ENCODE data around the gene SPRED1.

DNA sequence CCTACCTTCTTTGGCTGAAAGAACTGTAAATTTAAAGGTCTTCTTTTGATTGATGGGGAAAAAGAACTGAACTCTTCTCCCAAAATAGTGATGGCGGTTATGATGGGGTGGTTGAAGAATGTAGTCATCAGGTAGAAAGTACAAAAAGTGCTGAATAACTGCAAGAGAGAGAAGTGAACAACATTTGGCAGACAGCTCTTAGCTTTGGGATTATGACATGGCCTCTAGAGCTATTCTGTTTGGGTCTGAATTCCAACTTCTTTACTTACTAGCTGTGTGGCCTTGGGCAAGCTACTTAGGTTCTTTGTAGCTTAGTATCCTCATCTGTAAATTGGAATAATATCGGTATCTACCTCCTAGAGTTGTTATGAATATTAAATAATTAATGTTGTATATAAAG is 91.7 kb downstream of the SPRED1 start:
- TF ChIP-seq, protein P1, sequence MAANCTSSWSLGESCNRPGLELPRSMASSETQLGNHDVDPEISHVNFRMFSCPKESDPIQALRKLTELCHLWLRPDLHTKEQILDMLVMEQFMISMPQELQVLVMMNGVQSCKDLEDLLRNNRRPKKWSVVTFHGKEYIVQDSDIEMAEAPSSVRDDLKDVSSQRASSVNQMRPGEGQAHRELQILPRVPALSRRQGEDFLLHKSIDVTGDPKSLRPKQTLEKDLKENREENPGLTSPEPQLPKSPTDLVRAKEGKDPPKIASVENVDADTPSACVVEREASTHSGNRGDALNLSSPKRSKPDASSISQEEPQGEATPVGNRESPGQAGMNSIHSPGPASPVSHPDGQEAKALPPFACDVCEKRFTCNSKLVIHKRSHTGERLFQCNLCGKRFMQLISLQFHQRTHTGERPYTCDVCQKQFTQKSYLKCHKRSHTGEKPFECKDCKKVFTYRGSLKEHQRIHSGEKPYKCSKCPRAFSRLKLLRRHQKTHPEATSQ (tag by site-specific recombination; IDR thresholded peaks at IDR 0.05) = no peak
- TF ChIP-seq, protein P2, sequence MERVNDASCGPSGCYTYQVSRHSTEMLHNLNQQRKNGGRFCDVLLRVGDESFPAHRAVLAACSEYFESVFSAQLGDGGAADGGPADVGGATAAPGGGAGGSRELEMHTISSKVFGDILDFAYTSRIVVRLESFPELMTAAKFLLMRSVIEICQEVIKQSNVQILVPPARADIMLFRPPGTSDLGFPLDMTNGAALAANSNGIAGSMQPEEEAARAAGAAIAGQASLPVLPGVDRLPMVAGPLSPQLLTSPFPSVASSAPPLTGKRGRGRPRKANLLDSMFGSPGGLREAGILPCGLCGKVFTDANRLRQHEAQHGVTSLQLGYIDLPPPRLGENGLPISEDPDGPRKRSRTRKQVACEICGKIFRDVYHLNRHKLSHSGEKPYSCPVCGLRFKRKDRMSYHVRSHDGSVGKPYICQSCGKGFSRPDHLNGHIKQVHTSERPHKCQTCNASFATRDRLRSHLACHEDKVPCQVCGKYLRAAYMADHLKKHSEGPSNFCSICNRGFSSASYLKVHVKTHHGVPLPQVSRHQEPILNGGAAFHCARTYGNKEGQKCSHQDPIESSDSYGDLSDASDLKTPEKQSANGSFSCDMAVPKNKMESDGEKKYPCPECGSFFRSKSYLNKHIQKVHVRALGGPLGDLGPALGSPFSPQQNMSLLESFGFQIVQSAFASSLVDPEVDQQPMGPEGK (tag by site-specific recombination; IDR thresholded peaks at IDR 0.05) = no peak
- TF ChIP-seq, protein P3, sequence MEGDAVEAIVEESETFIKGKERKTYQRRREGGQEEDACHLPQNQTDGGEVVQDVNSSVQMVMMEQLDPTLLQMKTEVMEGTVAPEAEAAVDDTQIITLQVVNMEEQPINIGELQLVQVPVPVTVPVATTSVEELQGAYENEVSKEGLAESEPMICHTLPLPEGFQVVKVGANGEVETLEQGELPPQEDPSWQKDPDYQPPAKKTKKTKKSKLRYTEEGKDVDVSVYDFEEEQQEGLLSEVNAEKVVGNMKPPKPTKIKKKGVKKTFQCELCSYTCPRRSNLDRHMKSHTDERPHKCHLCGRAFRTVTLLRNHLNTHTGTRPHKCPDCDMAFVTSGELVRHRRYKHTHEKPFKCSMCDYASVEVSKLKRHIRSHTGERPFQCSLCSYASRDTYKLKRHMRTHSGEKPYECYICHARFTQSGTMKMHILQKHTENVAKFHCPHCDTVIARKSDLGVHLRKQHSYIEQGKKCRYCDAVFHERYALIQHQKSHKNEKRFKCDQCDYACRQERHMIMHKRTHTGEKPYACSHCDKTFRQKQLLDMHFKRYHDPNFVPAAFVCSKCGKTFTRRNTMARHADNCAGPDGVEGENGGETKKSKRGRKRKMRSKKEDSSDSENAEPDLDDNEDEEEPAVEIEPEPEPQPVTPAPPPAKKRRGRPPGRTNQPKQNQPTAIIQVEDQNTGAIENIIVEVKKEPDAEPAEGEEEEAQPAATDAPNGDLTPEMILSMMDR (tag by site-specific recombination; IDR thresholded peaks at IDR 0.05) = no peak
- TF ChIP-seq, protein P4, sequence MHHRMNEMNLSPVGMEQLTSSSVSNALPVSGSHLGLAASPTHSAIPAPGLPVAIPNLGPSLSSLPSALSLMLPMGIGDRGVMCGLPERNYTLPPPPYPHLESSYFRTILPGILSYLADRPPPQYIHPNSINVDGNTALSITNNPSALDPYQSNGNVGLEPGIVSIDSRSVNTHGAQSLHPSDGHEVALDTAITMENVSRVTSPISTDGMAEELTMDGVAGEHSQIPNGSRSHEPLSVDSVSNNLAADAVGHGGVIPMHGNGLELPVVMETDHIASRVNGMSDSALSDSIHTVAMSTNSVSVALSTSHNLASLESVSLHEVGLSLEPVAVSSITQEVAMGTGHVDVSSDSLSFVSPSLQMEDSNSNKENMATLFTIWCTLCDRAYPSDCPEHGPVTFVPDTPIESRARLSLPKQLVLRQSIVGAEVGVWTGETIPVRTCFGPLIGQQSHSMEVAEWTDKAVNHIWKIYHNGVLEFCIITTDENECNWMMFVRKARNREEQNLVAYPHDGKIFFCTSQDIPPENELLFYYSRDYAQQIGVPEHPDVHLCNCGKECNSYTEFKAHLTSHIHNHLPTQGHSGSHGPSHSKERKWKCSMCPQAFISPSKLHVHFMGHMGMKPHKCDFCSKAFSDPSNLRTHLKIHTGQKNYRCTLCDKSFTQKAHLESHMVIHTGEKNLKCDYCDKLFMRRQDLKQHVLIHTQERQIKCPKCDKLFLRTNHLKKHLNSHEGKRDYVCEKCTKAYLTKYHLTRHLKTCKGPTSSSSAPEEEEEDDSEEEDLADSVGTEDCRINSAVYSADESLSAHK (tag by site-specific recombination; IDR thresholded peaks at IDR 0.05) = no peak
- TF ChIP-seq ZNF510 (tag by site-specific recombination; IDR thresholded peaks at IDR 0.05; ENCODE audit: insufficient replicate concordance) = no peak
